Measurements from ENCODE around the gene VWA2.

The VWA2 gene

DNA sequence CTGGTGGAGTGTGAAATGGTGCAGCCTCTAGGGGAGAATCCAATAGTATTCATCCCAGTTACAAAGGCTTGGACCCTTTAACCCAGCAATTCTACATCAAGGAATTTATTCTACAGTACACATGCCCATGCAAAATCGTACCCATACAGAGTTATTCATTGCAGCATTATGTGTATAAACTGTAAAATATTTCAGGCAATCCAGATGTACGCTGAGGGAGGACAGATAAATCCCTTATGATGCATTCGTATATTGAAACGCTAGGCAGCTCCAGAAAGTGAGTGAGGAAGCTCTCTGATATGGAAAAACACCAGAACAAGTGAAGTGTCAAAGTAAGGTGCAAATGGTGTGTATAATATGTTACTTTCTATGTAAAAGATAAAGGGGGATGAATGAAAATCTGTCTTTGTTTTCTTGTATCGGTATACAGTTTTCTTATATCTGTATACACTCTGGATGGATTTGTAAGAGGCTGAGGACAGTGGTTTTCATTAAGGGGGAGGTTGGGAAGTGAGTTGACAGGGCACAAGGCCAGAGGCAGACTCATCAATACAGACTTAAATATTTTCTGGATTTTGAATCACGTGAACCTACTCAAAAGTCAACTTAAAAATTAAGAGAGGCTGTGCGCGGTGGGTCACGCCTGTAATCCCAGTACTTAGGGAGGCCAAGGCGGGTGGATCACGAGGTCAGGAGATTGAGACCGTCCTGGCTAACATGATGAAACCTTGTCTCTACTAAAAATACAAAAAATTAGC is 17.1 kb downstream of the VWA2 start:
- Histone ChIP-seq H3K27me3 (ENCODE audit: control insufficient read depth, insufficient read depth, low read length) (no peaks in the 10 kb centered on the region), H3K4me1 (peaks cover 12% of the 10 kb centered on the region), H3K4me2 (ENCODE audit: low read length) (no peak overlapping the region), H3K4me3 (ENCODE audit: low read depth, low read length) (no peak overlapping the region), H3K9ac (no peak overlapping the region), H2AFZ (no peak overlapping the region), H3K36me3 (ENCODE audit: control insufficient read depth, insufficient read depth, low read length) (no peaks in the 10 kb centered on the region), H3K27ac (no peak overlapping the region), H3K79me2 (no peaks in the 10 kb centered on the region), H3K9me3 (ENCODE audit: control insufficient read depth, low read length) (no peaks in the 10 kb centered on the region)
- TF ChIP-seq, protein P1, sequence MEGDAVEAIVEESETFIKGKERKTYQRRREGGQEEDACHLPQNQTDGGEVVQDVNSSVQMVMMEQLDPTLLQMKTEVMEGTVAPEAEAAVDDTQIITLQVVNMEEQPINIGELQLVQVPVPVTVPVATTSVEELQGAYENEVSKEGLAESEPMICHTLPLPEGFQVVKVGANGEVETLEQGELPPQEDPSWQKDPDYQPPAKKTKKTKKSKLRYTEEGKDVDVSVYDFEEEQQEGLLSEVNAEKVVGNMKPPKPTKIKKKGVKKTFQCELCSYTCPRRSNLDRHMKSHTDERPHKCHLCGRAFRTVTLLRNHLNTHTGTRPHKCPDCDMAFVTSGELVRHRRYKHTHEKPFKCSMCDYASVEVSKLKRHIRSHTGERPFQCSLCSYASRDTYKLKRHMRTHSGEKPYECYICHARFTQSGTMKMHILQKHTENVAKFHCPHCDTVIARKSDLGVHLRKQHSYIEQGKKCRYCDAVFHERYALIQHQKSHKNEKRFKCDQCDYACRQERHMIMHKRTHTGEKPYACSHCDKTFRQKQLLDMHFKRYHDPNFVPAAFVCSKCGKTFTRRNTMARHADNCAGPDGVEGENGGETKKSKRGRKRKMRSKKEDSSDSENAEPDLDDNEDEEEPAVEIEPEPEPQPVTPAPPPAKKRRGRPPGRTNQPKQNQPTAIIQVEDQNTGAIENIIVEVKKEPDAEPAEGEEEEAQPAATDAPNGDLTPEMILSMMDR (IDR thresholded peaks at IDR 0.05), result no peak

DNA sequence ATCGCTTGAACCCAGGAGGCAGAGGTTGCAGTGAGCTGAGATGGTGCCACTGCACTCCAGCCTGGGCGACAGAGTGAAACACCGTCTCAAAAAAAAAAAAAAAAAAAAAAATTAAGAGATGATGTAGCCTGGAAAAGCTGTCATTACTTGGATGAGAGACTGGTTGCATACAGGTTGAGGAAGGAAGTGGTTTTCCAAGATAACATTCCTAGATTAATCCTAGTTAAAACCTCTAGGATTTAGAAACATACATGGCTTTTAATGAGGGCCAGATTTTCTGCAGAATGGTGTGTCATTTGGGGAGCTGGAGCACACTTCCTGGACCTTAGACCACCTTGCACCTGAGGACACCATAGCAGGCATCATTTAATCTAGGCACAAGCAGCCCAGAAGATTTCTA is 17.8 kb downstream of the VWA2 start:
- Histone ChIP-seq H3K4me2 (ENCODE audit: low read length) (no peak overlapping the region), H3K27me3 (ENCODE audit: control insufficient read depth, insufficient read depth, low read length) (no peaks in the 10 kb centered on the region), H3K36me3 (ENCODE audit: control insufficient read depth, insufficient read depth, low read length) (no peaks in the 10 kb centered on the region), H2AFZ (no peak overlapping the region), H3K4me1 (peaks cover 10% of the 10 kb centered on the region), H3K9me3 (ENCODE audit: control insufficient read depth, low read length) (no peaks in the 10 kb centered on the region), H3K4me3 (ENCODE audit: low read depth, low read length) (no peak overlapping the region), H3K27ac (no peak overlapping the region), H3K79me2 (no peaks in the 10 kb centered on the region), H3K9ac (no peak overlapping the region)
- TF ChIP-seq, protein P1 (IDR thresholded peaks at IDR 0.05), result no peak

DNA sequence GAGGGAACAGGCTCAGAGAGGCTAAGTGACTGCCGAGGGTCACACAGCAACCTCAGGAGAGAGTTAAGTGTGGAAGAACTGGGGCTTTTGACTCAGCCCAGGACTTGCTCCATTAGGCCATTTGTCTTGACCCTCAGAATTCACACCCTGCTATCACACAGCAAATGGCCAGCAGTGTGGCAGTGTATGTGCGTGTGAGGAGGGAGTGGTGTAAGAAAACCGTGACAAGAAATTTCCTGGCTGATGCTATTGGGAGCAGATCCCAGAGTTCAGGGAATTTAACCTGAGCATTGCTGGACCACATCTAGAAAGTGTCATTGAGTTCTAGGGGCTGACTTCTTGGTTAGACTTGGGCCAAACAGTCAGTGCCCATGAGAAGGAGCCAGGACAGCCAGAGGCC is 18.4 kb downstream of the VWA2 start:
- peaks cover 10% of the 10 kb centered on the region for H3K4me1 ChIP-seq
- H3K36me3 ChIP-seq (ENCODE audit: control insufficient read depth, insufficient read depth, low read length), result no peaks in the 10 kb centered on the region
- no peaks in the 10 kb centered on the region for H3K9me3 ChIP-seq (ENCODE audit: control insufficient read depth, low read length)
- H3K27me3 ChIP-seq (ENCODE audit: control insufficient read depth, insufficient read depth, low read length), result no peaks in the 10 kb centered on the region
- H3K4me2 ChIP-seq (ENCODE audit: low read length), result no peak overlapping the region
- H2AFZ ChIP-seq, result peak overlapping the region; percentile 2
- H3K4me3 ChIP-seq (ENCODE audit: low read depth, low read length), result no peak overlapping the region
- no peak overlapping the region for H3K9ac ChIP-seq
- no peaks in the 10 kb centered on the region for H3K79me2 ChIP-seq
- TF ChIP-seq, protein P1 (IDR thresholded peaks at IDR 0.05), result no peak
- H3K27ac ChIP-seq, result no peak overlapping the region

DNA sequence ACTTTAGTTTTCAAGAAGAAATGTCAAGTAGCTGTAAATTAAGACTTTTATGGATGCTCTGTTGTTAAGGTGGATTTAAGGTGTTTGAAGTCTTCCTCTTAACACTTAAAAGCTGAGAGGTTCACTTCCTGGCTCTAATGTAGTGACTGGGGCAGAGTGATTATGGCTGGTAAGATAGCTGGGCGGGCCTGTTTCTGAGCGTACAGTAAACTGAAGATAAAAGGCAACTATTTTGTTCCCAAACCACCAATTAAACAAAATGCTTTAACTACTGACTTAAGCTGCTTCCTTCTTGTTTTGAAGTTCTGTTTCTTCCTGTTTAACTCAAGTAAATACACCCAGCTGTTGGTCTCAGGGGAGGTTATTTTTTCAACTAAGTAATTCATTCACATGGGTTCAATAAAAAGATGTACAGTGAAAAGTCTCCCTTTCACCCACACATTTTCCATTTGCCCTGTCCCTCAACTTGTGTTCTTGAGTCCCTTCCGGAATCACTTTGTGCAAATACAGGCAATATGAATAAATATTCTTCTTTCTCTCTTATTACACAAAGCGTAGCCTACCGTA is 19.3 kb downstream of the VWA2 start:
- no peaks in the 10 kb centered on the region for H3K9me3 ChIP-seq (ENCODE audit: control insufficient read depth, low read length)
- no peaks in the 10 kb centered on the region for H3K36me3 ChIP-seq (ENCODE audit: control insufficient read depth, insufficient read depth, low read length)
- H3K27ac ChIP-seq, result no peak overlapping the region
- H3K4me1 ChIP-seq, result peaks cover 10% of the 10 kb centered on the region
- no peak overlapping the region for H3K9ac ChIP-seq
- no peak overlapping the region for H3K4me2 ChIP-seq (ENCODE audit: low read length)
- H2AFZ ChIP-seq, result no peak overlapping the region
- no peak overlapping the region for H3K4me3 ChIP-seq (ENCODE audit: low read depth, low read length)
- H3K79me2 ChIP-seq, result no peaks in the 10 kb centered on the region
- TF ChIP-seq, protein P1 (IDR thresholded peaks at IDR 0.05), result no peak
- H3K27me3 ChIP-seq (ENCODE audit: control insufficient read depth, insufficient read depth, low read length), result no peaks in the 10 kb centered on the region

DNA sequence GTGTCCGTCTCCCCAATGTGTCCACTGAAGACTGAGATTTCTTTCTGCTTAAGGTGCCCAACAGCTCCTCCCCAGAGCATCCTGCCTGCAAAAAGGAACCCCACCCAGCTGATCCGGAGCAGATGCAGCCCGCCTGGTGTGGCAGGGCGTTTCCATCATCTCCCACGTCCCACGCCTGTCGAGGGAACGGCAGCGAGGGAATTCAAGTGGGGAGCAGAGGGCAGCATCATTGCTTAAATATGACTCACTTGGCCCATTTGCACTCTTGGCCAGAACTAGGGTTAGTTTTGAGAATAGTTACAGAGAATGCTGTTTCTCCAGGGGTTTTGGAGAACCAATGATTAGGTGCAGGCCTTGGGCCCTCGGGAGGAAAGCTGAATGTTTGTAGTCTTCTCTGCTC is 20.8 kb downstream of the VWA2 start:
- Histone ChIP-seq H3K27me3 (ENCODE audit: control insufficient read depth, insufficient read depth, low read length) (no peaks in the 10 kb centered on the region), H3K4me2 (ENCODE audit: low read length) (no peak overlapping the region), H3K36me3 (ENCODE audit: control insufficient read depth, insufficient read depth, low read length) (no peaks in the 10 kb centered on the region), H3K9me3 (ENCODE audit: control insufficient read depth, low read length) (no peaks in the 10 kb centered on the region), H3K79me2 (no peaks in the 10 kb centered on the region), H2AFZ (no peak overlapping the region), H3K4me3 (ENCODE audit: low read depth, low read length) (no peak overlapping the region), H3K9ac (no peak overlapping the region), H3K4me1 (peaks cover 8% of the 10 kb centered on the region), H3K27ac (no peak overlapping the region)
- TF ChIP-seq, protein P1 (IDR thresholded peaks at IDR 0.05), result no peak
